Measurements from ENCODE around the gene FAXDC2.
"Not testable (repeated sequence)": the region's sequence is repeated elsewhere in the genome, so short reads cannot be mapped to it uniquely, and the experiment has no call there.

The FAXDC2 gene

DNA sequence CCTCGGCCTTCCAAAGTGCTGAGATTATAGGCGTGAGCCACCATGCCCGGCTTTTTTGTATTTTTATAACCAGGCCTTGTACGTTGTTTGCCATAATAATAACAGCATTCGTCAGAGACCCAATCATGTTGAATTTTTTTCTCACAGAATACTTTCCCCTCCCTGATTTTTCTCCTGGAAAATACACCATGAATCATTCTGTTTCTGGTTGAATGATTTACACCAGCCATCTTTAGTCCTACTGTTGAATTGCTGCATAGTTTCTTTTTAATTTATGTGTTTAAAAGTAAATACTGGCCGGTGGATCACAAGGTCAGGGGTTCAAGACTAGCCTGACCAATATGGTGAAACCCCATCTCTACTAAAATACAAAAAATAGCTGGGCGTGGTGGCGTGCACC lies 11.5 kb upstream of the FAXDC2 start:
- DNase-seq (ENCODE audit: low read depth), result no peak

GRCh38 chr5:154860765-154861164 lies 10.4 kb upstream of the FAXDC2 start:
- DNase-seq (ENCODE audit: low read depth), result no peak

GRCh38 chr5:154860123-154860522 lies 9.7 kb upstream of the FAXDC2 start:
- no peak for DNase-seq (ENCODE audit: low read depth)

- DNase-seq (ENCODE audit: low read depth), result no peak
Observed at GRCh38 chr5:154858972-154859871, 8.8 kb upstream of the FAXDC2 start.

GRCh38 chr5:154858297-154858971 lies 8.0 kb upstream of the FAXDC2 start, which contains the start of gene CNOT8:
TSS of gene CNOT8 (plus strand) at chr5:154858627. CDS start at chr5:154863279, 4,652 bp downstream.
- peak; percentile 97 for DNase-seq (ENCODE audit: low read depth)

DNA sequence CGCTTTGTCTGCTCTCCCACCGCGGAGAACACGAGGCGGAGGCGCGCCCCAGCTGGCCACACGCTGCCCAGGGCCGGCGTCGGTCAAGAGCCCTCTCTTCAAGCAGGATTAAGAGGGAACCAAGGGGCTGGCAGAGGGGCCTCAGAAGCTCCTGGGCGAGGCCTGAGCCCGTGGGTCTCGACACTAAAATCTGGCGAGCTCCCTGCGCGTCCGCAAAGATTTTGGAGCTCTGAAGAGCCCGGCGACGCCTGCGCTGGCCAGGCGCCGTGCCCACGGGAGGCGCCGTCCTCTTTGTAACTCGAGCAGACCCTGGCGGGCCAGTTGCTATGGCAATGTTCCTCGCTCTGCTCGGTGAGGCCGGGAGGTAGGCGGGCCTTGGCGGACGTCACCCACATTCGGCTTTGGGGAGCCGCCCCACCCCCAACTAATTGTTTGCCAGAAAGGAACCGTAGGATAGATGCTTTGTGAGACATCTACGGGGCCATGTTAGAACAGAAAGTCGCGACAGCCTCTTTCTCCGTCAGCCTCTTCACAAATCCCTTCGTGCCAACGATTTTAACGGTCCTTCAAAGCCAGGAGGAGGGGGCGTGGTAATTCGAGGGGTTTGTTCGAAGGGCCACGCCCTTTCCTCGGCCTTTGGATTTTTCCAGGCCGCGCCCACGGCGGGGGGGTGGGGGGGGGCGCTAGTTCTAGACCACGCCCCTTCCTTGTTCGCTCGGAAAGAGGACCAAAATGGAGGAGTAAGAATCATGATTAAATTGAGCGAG lies 7.3 kb upstream of the FAXDC2 start:
- peak; percentile 73 for DNase-seq (ENCODE audit: low read depth)

- DNase-seq (ENCODE audit: low read depth), result no peak
Observed at GRCh38 chr5:154851351-154851750, 948 bp upstream of the FAXDC2 start.

GRCh38 chr5:154849791-154850201 lies 607 bp downstream of the FAXDC2 start:
- DNase-seq (ENCODE audit: low read depth), result no peak

GRCh38 chr5:154849264-154849785 lies 1.1 kb downstream of the FAXDC2 start:
- DNase-seq (ENCODE audit: low read depth), result no peak

DNA sequence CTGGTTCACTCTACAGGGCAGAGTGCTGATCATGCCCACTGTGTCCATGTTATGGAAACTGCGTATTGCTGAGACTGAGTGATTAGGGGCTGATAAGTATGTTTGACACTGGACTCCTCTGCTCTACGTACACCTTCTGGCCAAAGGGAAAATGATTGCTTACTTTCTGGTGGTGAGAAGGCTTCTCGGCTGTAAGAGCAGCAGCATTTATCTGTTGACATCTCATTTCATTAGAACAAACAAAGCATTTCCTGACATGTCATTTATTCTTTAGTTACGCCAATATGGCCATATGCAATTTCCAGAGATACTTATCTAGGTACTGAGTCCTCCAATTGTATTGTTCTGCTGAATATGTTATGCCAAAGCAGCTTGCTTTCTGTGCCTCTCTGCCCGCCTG lies 5.6 kb downstream of the FAXDC2 start:
- no peak for DNase-seq (ENCODE audit: low read depth)

DNA sequence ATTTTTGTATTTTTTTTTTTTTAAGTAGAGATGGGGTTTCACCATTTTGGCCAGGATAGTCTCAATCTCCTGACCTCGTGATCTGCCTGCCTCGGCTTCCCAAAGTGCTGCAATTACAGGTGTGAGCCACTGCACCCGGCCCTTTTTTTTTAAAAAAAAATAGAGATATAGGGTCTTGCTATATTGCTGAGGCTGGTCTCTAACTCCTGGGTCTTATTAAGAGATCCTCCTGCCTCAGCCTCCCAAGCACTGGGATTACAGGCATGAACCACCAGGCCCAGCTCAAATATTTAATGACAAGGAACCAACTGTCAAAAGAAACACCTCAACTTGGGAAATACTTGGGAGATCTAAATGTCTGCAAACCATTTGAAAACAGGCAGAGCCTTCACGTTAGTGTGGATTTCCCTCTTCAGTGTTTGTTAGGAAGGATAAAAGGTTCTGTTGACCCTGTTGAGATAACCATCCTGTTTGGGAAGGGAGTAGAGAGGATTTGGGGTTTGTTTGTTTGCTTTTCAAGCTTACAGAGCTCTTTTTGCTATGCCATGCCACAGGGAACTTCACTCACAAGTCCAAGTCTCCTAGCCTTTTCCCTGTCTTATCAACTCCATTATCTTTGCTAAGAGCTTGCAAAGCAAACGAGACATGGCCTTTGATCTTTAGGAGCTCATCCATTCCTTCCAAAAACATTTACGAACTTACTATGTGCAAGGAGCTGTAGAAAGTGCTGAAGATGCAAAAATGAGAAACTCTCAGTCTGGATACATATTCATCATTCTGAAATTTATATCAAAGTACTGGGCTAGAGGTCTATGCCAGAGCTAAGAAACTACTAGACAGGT lies 7.5 kb downstream of the FAXDC2 start:
- no peak for DNase-seq (ENCODE audit: low read depth)

- DNase-seq (ENCODE audit: low read depth), result no peak
Observed at GRCh38 chr5:154841273-154841661, 9.1 kb downstream of the FAXDC2 start.

DNA sequence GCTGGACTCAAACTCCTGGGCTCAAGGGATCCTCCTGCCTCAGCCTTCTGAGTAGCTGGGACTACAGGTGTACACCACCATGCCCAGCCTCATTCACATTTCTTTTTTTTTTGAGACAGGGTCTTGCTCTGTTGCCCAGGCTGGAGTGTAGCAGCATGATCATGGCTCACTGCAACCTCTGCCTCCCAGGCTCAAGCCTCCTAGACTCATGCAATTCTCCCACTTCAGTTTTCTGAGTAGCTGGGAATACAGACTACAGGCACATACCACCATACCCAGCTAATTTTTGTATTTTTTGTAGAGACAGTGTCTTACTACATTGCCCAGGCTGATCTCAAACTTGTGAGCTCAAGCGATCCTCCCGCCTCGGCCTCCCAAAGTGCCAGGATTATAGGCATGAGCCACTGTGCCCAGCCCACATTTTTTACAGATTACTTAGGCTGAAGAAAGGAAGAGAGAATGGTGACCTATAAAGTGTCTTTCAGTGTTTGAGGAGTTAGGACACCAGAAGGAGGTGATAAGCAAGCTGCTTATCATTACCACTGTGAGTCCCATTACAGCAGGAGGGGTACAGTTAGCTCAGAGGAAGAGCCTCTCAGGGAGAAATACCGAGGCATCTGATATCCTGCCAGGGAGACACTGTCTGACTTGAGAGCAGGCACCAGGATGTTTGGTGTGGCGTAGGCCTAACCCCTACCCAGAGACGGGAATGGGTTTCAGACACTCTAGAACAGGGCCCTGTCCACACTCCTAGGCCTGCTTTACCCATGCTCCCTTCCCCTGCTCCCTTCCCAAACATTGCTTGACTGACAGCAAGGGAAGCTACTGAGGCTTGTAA lies 9.7 kb downstream of the FAXDC2 start:
- no peak for DNase-seq (ENCODE audit: low read depth)

- DNase-seq (ENCODE audit: low read depth), result no peak
Observed at GRCh38 chr5:154837009-154837901, 13.1 kb downstream of the FAXDC2 start.

- no peak for DNase-seq (ENCODE audit: low read depth)
Observed at GRCh38 chr5:154836225-154836624, 14.2 kb downstream of the FAXDC2 start.

DNA sequence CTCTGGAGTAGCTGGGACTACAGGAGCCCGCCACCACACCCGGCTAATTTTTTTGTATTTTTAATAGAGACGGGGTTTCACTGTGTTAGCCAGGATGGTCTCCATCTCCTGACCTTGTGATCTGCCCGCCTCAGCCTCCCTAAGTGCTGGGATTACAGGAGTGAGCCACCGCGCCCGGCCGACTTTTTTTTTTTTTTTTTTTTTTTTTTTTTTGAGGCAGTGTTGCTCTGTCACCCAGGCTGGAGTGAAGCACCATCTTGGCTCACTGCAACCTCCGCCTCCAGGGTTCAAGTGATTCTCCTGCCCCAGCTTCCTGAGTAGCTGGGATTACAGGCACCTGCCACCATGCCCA lies 14.7 kb downstream of the FAXDC2 start:
- not testable (repeated sequence) for DNase-seq (ENCODE audit: low read depth)

DNA sequence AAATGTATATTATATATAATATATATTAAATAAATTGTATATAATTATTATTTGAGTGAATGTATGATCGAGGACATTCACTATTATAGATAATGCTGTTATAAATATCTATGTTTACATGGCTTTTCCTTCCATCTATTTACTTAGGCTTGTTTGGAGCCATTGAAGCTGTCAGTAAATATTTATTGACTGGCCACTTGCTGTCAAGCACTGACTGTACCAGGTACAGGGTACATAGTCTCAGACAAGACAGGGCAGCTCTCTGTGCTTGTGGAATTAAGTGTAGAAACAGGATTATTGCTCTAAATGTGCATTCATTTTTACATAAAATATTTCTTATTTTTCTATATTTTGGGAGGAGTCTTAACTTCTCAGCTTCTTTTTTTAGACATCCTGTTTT lies 16.4 kb downstream of the FAXDC2 start:
- no peak for DNase-seq (ENCODE audit: low read depth)

- not testable (repeated sequence) for DNase-seq (ENCODE audit: low read depth)
Observed at GRCh38 chr5:154832804-154833203, 17.6 kb downstream of the FAXDC2 start.

DNA sequence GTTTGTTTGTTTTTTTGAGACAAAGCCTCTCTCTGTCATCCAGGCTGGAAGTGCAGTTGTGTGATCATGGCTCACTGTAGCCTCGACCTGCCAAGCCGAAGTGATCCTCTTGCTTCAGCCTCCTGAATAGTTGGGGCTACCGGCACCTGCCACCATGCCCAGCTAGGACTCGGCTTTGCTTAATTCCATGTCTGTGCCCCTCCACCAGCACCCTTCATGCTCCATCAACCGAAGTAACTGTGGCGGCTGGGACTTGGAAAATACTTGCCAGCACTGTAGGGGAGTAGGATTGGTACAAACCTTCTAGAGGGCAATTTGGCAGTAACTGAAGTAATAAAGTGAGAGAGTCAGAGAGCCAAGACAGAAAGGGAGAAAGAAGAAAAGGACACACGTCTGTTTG lies 19.0 kb downstream of the FAXDC2 start:
- no peak for DNase-seq (ENCODE audit: low read depth)
